SK-N-SH (cell line): ENCODE data around the gene TSPAN6. TPM values are rescaled to one million over a fixed set of nuclear protein-coding genes. Genes with fewer than 3 reads are reported as not detected.

ENCODE experiments used
- CTCF ChIA-PET: fragments of 300-600, 350-600 bp; formaldehyde crosslinking; extraction: SDS; loops from one replicate; lab custom pipeline; 2021; lab: Yijun Ruan, JAX
- POLR2A ChIA-PET: fragments of 350-600 bp; sonication (Branson Sonifier 250); formaldehyde crosslinking; extraction: SDS; loops from one replicate; lab custom pipeline; 2020; ENCODE audit warnings: antibody characterized with exemption, inconsistent platforms; lab: Yijun Ruan, JAX
- DNase-seq: peaks from one replicate; pipeline ENCODE4 v3.0.0; 2012
- H2AFZ ChIP-seq: fragments of 200-600 bp; sonication (generic); 2 replicates; pipeline ENCODE4 v1.8.1; 2016; ENCODE audit warnings: antibody characterized with exemption, mild to moderate bottlenecking, low read depth
- H3F3A ChIP-seq: fragments of 200-600 bp; sonication (generic); replicated peaks from 2 replicates; pipeline ENCODE3; 2016; ENCODE audit warnings: antibody characterized with exemption, mild to moderate bottlenecking; ENCODE audit not compliant: insufficient read depth
- H3K27ac ChIP-seq, 2 experiments: fragments of 200-500 bp in 1 of 2; fragments of 200-600 bp in 1 of 2; sonication (Bioruptor generic) in 1 of 2; sonication (generic), shearing (Covaris generic) in 1 of 2; 2 replicates each; pipeline versions ENCODE4 v1.5.1 to v1.6.1; 2014 to 2016; ENCODE audit warnings: low read depth in 2 of 2, inconsistent platforms in 1 of 2, low read length in 1 of 2, mild to moderate bottlenecking in 1 of 2, mixed read lengths in 1 of 2
- H3K27me3 ChIP-seq: fragments of 200-600 bp; sonication (generic), shearing (Covaris generic); 2 replicates; pipeline ENCODE4 v1.6.1; 2016; ENCODE audit warnings: mixed run types; ENCODE audit not compliant: insufficient read depth
- H3K36me3 ChIP-seq, 2 experiments: fragments of 200-500 bp in 1 of 2; fragments of 200-600 bp in 1 of 2; sonication (Bioruptor generic) in 1 of 2; sonication (generic) in 1 of 2; replicated peaks in 1 of 2; 2 replicates each; pipeline versions ENCODE3 to v1.5.1; 2014 to 2016; ENCODE audit warnings: low read length in 1 of 2, mild to moderate bottlenecking in 1 of 2; ENCODE audit not compliant: insufficient read depth in 2 of 2, control insufficient read depth in 1 of 2
- H3K4me1 ChIP-seq, 2 experiments: fragments of 200-500 bp in 1 of 2; fragments of 200-600 bp in 1 of 2; sonication (Bioruptor generic) in 1 of 2; sonication (generic), shearing (Covaris generic) in 1 of 2; 2 replicates each; pipeline versions ENCODE4 v1.5.1 to v1.6.1; 2014 to 2016; ENCODE audit warnings: low read depth in 1 of 2, low read length in 1 of 2, mixed run types in 1 of 2; ENCODE audit not compliant: insufficient read depth in 2 of 2, control insufficient read depth in 1 of 2
- H3K4me2 ChIP-seq: fragments of 200-600 bp; sonication (generic), shearing (Covaris generic); 2 replicates; pipeline ENCODE4 v1.6.1; 2017; ENCODE audit warnings: mixed run types
- H3K4me3 ChIP-seq, 2 experiments: fragments of 200-500 bp in 1 of 2; fragments of 200-600 bp in 1 of 2; sonication (Bioruptor generic) in 1 of 2; sonication (generic), shearing (Covaris generic) in 1 of 2; 2 replicates each; pipeline versions ENCODE4 v1.5.1 to v1.8.1; 2014 to 2016; ENCODE audit warnings: low read depth in 2 of 2, inconsistent platforms in 1 of 2, low read length in 1 of 2, mild to moderate bottlenecking in 1 of 2, mixed read lengths in 1 of 2, moderate library complexity in 1 of 2
- H3K79me2 ChIP-seq: fragments of 200-600 bp; sonication (generic); 2 replicates; pipeline ENCODE4 v1.8.1; 2017; ENCODE audit warnings: mild to moderate bottlenecking; ENCODE audit not compliant: insufficient read depth
- H3K9ac ChIP-seq: fragments of 200-600 bp; sonication (generic); 2 replicates; pipeline ENCODE4 v1.6.1; 2017; ENCODE audit warnings: mixed run types
- H3K9me2 ChIP-seq: fragments of 200-600 bp; sonication (generic); 2 replicates; pipeline ENCODE4 v1.6.1; 2017; ENCODE audit warnings: mixed run types
- H3K9me3 ChIP-seq: fragments of 200-600 bp; sonication (generic); 2 replicates; pipeline ENCODE4 v1.6.1; 2017; ENCODE audit warnings: mixed run types, mild to moderate bottlenecking, moderate library complexity
- H4K20me1 ChIP-seq: fragments of 200-600 bp; sonication (generic); 2 replicates; pipeline ENCODE4 v1.6.1; 2017; ENCODE audit warnings: mild to moderate bottlenecking, mixed run types; ENCODE audit not compliant: insufficient read depth
- CTCF ChIP-seq: fragments of 200-600 bp; sonication (generic); IDR thresholded peaks from 2 replicates; pipeline ENCODE4 v1.6.1; 2017; ENCODE audit warnings: antibody characterized with exemption, mild to moderate bottlenecking, moderate library complexity
- GABPA ChIP-seq: IDR thresholded peaks from 2 replicates; pipeline ENCODE4 v1.4.0; 2012; ENCODE audit warnings: low read depth, mild to moderate bottlenecking
- IRF3 ChIP-seq: fragments of 150-350 bp; IDR thresholded peaks from 2 replicates; pipeline ENCODE4 v1.6.1; 2016; ENCODE audit warnings: mild to moderate bottlenecking, low read depth, low read length
- MAX ChIP-seq: IDR thresholded peaks from 2 replicates; pipeline ENCODE4 v1.4.0; 2012; ENCODE audit warnings: low read depth
- RFX5 ChIP-seq: IDR thresholded peaks from 2 replicates; pipeline ENCODE4 v1.6.1; 2012; ENCODE audit warnings: mild to moderate bottlenecking, improper control_type of control experiment, low read length
- RXRA ChIP-seq: IDR thresholded peaks from 2 replicates; pipeline ENCODE4 v1.4.0; 2012; ENCODE audit warnings: low read depth, mild to moderate bottlenecking, borderline replicate concordance
- SMC3 ChIP-seq: IDR thresholded peaks from 2 replicates; pipeline ENCODE4 v1.6.1; 2012; ENCODE audit warnings: low read depth, low read length, improper control_type of control experiment
- WGBS: methylation state at CpG from one replicate; pipeline ENCODE4 v1.1.6; 2017; ENCODE audit warnings: low lambda C conversion rate; 5-methylcytosine and 5-hydroxymethylcytosine counted together
- polyA plus RNA-seq, 3 experiments: library from polyadenylated mRNA; depleted of rRNA; stranded (reverse); fragments of >200 nt; gene quantifications; 2 replicates each; pipeline ENCODE4 v1.2.3, GENCODE V29; 2012
- TF ChIP-seq, protein P1 (sequence below): IDR thresholded peaks from 2 replicates; pipeline ENCODE4 v1.4.0; 2012; ENCODE audit warnings: low read depth, borderline replicate concordance

The TSPAN6 gene
- polyA plus RNA-seq, 1 of the 3 experiments (the other 2 are of a cell fraction): 20.9 TPM

- ChIA-PET CTCF (interaction anchor here (0.6 to 2.8 kb wide), 8 partner anchors 9 to 579 kb away, joined by 3 to 18 read pairs (median 8); partner anchors contain the start of genes SRPX2 and TSPAN6), POLR2A (interaction anchor here (0.9 kb wide), 1 partner anchor 18 kb away, joined by 3 read pairs; the partner anchor contains the start of gene TSPAN6)
- no peaks in the 10 kb centered on the region for H3K79me2 ChIP-seq
- peak; percentile 21 for DNase-seq
- no peaks in the 10 kb centered on the region for H3K9me2 ChIP-seq
- H3K4me2 ChIP-seq: no peak overlapping the region
- H3F3A ChIP-seq: no peaks in the 10 kb centered on the region
- H3K27ac ChIP-seq: no peak overlapping the region
- no peak overlapping the region for H2AFZ ChIP-seq
- H3K36me3 ChIP-seq: no peaks in the 10 kb centered on the region
- H3K4me1 ChIP-seq: no peaks in the 10 kb centered on the region
- no peaks in the 10 kb centered on the region for H3K9me3 ChIP-seq
- 19% methylated on average over 3 of the region's 3 CpGs for WGBS
- H3K4me3 ChIP-seq: no peak overlapping the region
- TF ChIP-seq MAX (peak; percentile 26; the same call in 1 of the 2 replicates), IRF3 (no peak), GABPA (no peak), CTCF (peak; percentile 42)
- TF ChIP-seq, protein P1, sequence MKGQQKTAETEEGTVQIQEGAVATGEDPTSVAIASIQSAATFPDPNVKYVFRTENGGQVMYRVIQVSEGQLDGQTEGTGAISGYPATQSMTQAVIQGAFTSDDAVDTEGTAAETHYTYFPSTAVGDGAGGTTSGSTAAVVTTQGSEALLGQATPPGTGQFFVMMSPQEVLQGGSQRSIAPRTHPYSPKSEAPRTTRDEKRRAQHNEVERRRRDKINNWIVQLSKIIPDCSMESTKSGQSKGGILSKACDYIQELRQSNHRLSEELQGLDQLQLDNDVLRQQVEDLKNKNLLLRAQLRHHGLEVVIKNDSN: peak; percentile 72; the same call in 1 of the 2 replicates
- H3K9ac ChIP-seq: no peak overlapping the region
- H3K27me3 ChIP-seq: no peaks in the 10 kb centered on the region
- no peaks in the 10 kb centered on the region for H4K20me1 ChIP-seq
These were observed 17.7 kb upstream of the TSPAN6 start for GRCh38 chrX:100654261-100654660.

GRCh38 chrX:100652266-100652665 is 15.7 kb upstream of the TSPAN6 start:
- Histone ChIP-seq H3K36me3 (no peaks in the 10 kb centered on the region), H3K4me2 (no peak overlapping the region), H3K27ac (no peak overlapping the region), H3K27me3 (no peaks in the 10 kb centered on the region), H3K79me2 (no peaks in the 10 kb centered on the region), H3K9ac (no peak overlapping the region), H2AFZ (no peak overlapping the region), H3K9me3 (no peaks in the 10 kb centered on the region), H3F3A (no peaks in the 10 kb centered on the region), H3K9me2 (no peaks in the 10 kb centered on the region), H3K4me1 (no peaks in the 10 kb centered on the region), H3K4me3 (no peak overlapping the region), H4K20me1 (no peaks in the 10 kb centered on the region)
- CTCF ChIA-PET: interaction anchor here (1.0 to 2.8 kb wide), 4 partner anchors 16 to 116 kb away, joined by 3 to 18 read pairs (median 9); partner anchors contain the start of gene TSPAN6
- no peak for DNase-seq
- no peak for TF ChIP-seq RFX5
- TF ChIP-seq SMC3: no peak
- no peak for TF ChIP-seq CTCF
- TF ChIP-seq RXRA: no peak
- 63% methylated on average over 2 of the region's 2 CpGs for WGBS
- POLR2A ChIA-PET: no interaction called here
